HUES6 (cell line): ENCODE results near the gene CMAS.

Source experiments
- H3K27ac ChIP-seq: 2 replicates; pipeline ENCODE4 v1.7.0; 2013; ENCODE audit warnings: low read depth, mild to moderate bottlenecking, low read length, inconsistent platforms
- H3K27me3 ChIP-seq: 2 replicates; pipeline ENCODE4 v1.6.1; 2013; ENCODE audit warnings: low read length; ENCODE audit not compliant: control insufficient read depth, insufficient read depth
- H3K36me3 ChIP-seq: 2 replicates; pipeline ENCODE4 v1.6.1; 2013; ENCODE audit warnings: low read length; ENCODE audit not compliant: control insufficient read depth, insufficient read depth
- H3K4me1 ChIP-seq: 2 replicates; pipeline ENCODE4 v1.6.1; 2013; ENCODE audit warnings: low read length; ENCODE audit not compliant: control insufficient read depth, insufficient read depth
- H3K4me3 ChIP-seq: 2 replicates; pipeline ENCODE4 v1.5.1; 2013; ENCODE audit warnings: low read depth, low read length
- H3K9ac ChIP-seq: one replicate; pipeline ENCODE4 v1.6.1; 2013; ENCODE audit warnings: mild to moderate bottlenecking, low read length
- H3K9me3 ChIP-seq: 2 replicates; pipeline ENCODE4 v1.6.1; 2013; ENCODE audit warnings: low read depth, low read length; ENCODE audit not compliant: control insufficient read depth, insufficient read depth

The CMAS gene

DNA sequence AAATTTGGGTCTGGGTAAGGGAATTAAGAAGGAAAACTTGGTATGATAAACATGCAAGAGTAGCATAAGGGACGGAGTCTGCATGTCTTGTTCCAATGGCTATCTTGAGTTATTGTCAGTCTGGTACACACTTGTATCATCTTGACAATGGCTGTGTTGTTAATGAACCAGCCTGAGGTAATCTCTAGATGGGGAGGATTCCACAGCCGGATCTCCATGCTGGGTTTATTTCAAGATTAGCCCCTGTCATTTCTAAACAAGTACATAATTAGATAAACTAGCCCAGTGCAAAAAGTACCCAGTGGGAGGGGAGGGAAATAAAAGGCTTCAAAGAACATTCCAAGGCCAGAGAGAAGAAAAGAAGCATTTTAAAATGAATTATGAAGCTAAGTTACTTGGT, 16.5 kb upstream of the CMAS start:
- no peaks in the 10 kb centered on the region for H3K4me1 ChIP-seq
- no peak overlapping the region for H3K27ac ChIP-seq
- H3K9me3 ChIP-seq, result 0 out of 2 replicates have a peak, but pooled peaks cover 3% of the 10 kb centered on the region
- H3K4me3 ChIP-seq, result no peak overlapping the region
- H3K36me3 ChIP-seq, result no peaks in the 10 kb centered on the region
- H3K9ac ChIP-seq, result no peak overlapping the region
- H3K27me3 ChIP-seq, result no peaks in the 10 kb centered on the region

DNA sequence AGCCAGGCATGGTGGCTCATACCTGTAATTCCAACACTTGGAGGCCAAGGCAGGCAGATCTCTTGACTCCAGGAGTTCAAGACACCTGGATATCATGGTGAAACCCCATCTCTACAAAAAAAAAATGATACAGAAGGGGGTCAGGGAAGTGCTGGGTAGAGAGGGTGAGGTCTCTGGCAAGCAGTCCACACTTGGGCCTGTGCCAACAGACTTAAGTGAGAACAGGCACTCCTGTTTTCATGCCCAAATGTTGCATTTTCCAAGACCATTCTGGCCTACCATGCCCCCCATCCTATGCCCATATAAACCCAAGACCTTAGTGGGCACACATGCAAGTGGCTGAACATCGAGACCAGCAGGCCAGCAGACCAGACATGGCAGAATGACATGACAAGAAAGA, 16.0 kb upstream of the CMAS start:
- Histone ChIP-seq H3K4me3 (no peak overlapping the region), H3K27ac (no peak overlapping the region), H3K36me3 (no peaks in the 10 kb centered on the region), H3K4me1 (no peaks in the 10 kb centered on the region), H3K9ac (no peak overlapping the region), H3K27me3 (no peaks in the 10 kb centered on the region), H3K9me3 (no peaks in the 10 kb centered on the region)

DNA sequence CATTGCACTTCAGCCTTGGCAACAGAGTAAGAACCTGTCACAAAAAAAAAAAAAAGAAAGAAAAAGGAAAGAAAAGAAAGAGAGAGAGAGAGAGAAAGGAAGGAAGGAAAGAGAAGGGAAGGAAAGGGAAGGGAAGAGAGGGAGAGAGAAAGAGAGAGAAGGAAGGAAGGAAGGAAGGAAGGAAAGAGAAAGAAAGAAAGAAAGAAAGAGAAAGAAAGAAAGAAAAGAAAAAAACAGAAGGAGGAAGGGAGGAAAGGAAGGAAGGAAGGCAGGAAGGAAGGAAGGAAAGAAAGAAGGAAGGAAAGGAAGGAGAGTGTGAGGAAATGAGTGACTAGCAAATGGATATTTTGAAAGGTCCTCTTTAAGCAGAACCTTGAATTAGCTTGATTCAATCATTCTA, 13.3 kb upstream of the CMAS start:
- Histone ChIP-seq H3K9me3 (no peaks in the 10 kb centered on the region), H3K9ac (no peak overlapping the region), H3K4me1 (no peaks in the 10 kb centered on the region), H3K36me3 (no peaks in the 10 kb centered on the region), H3K4me3 (no peak overlapping the region), H3K27ac (no peak overlapping the region), H3K27me3 (no peaks in the 10 kb centered on the region)

DNA sequence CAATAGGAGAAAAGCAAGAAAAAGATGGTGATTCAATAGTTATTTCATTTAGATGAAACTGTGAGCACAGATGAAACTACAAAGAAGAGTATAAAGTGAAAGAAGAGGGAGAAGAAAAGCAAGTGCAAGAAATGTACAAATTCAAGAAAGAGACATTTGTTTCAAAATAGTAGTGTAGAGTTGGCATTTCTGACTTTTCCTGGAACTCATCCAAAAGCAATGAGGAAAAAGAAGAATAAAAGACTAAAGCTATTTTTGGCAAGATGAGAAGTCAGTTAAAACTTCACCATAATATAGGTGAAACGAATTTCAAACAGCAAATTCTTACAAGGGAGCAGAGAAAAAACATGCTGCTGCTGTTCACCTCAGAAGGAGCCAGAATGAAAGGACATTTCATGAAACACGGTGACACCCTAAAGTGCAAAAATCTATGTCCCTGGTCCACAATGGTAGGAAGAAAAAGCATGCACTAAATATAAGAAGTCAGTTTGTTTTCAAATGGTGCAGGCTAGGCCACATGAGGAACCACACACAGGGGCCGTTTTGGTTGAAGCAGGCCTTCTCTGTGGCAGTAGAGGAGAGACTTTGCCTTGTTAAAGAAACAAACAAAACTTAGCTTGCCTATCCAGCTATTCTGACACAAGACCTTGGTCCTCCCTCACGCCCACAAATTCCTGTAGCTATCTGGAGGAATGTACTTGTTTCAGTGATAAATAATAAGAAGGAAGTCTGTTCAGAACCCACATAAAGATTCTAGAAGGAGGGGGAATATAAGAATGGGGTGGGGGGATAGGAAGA, 11.1 kb upstream of the CMAS start:
- no peak overlapping the region for H3K27ac ChIP-seq
- H3K4me3 ChIP-seq, result no peak overlapping the region
- H3K4me1 ChIP-seq, result no peaks in the 10 kb centered on the region
- H3K9ac ChIP-seq, result no peak overlapping the region
- no peaks in the 10 kb centered on the region for H3K27me3 ChIP-seq
- no peaks in the 10 kb centered on the region for H3K36me3 ChIP-seq
- no peaks in the 10 kb centered on the region for H3K9me3 ChIP-seq

DNA sequence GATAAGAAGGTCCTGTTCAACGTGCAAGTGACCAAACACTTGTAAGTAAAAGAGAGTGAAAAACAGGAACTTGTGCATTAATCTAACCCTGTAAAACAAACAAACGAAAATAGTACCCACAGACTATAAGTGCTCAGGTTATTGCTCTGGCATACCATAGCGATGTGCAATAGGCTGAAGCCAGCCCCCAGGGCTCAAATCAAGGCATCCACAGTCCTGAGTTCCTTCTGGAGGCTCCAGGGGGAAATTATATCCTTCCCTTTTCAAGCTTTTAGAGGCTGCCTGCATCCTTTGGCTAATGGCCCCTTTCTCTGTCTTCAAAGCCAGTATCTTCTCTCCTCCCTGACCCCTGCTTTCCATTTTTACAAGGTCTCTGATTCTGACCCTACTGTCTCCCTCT, 8.1 kb upstream of the CMAS start:
- Histone ChIP-seq H3K36me3 (no peaks in the 10 kb centered on the region), H3K27ac (no peak overlapping the region)

DNA sequence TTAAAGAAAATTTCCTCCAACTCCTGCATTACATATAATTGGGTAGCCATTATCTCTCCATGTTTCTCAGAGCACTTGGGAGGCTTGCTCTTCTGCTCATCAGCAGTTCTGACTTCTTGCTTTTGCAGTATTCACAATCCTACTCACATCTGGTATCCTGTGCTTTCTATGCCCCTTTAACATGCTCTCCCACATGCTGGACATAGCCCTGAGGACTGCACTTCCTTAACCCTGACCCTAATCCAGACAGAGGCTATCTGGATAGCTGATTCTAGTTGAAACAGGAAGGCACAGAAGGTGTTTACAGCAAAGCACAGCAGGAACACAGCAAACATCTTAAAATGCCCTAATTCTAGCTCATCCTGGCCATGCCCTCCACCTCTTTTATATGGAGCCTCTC, 7.3 kb upstream of the CMAS start:
- Histone ChIP-seq H3K36me3 (no peaks in the 10 kb centered on the region), H3K4me3 (no peak overlapping the region), H3K27me3 (no peaks in the 10 kb centered on the region), H3K4me1 (no peaks in the 10 kb centered on the region), H3K9ac (no peak overlapping the region), H3K9me3 (no peaks in the 10 kb centered on the region), H3K27ac (no peak overlapping the region)

More for the DNA sequence above, 8.1 kb upstream of the CMAS start:
- Histone ChIP-seq H3K27me3 (no peaks in the 10 kb centered on the region), H3K4me1 (no peaks in the 10 kb centered on the region), H3K9ac (no peak overlapping the region), H3K4me3 (no peak overlapping the region), H3K9me3 (no peaks in the 10 kb centered on the region)

DNA sequence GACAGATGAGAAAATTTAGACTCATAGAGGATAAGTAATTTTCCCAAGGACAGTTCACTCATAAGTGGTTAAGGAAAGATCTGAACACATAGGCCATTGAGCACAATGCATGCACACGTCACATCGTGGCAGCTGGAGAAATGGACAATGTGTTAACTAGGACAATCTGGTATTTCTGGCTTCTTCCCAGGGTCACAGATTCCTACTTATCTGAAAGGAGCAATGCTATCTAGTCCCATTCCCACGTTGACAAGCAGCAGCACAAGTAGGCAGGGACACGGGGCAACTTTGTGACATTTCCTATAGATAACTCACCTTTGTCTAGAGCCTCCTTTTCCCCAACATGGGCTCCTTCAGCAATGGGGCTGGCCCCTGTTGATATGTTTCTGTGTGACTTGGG, 6.7 kb upstream of the CMAS start:
- Histone ChIP-seq H3K4me3 (no peak overlapping the region), H3K4me1 (no peaks in the 10 kb centered on the region), H3K27ac (no peak overlapping the region), H3K9ac (no peak overlapping the region), H3K27me3 (no peaks in the 10 kb centered on the region), H3K9me3 (no peaks in the 10 kb centered on the region), H3K36me3 (no peaks in the 10 kb centered on the region)

DNA sequence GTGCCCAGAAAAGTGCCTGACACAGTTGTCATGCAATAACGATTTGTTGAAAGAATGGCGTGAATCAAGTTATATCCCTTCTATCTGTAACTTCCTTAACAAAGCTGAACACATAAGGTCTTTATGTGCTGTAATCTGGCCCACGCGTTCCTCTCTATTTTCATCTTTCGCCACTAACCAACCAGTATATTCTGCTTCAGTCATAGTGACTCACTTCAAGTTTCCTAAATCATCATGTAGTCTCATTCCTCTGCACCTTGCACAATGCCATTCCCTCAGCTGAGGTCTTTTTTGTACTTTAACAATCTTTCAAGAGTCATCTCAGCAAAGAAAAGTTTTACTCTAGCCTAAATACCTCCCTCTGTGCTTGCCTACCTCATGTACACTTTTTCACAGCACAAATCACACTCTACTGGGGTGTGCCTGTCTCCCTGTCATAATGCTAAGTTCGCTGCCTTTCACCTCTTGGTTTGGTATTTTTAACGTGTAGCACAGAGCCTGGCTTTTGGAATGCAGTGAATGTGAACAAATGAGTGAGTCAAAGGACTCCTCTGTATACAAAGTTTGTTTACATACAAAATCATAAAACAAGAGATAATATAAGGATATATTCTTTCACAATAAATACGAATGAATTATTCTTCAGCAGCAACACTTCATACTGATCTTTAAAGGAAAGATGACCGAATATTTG, 2.9 kb upstream of the CMAS start:
- Histone ChIP-seq H3K4me1 (peaks cover 14% of the 10 kb centered on the region), H3K4me3 (no peak overlapping the region)

DNA sequence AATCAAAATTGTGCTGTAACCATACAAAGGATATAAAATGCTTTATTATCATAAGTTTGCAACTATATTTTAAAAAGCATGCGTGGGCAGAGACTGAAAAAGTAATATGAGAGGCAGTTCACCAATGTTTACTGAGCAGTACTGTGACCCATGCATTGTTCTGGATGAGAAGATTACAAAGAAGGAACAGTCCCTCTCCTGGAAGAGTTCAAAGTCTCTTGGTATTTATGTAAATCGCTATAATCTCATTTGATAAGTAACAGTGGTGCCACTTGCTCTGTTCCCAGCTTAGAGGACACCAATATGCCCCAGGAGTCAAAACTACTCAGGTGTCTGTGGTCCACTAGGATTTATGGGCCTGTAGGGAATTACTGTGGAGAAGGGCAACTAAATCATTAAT, 2.1 kb upstream of the CMAS start:
- Histone ChIP-seq H3K9ac (no peak overlapping the region), H3K27ac (no peak overlapping the region), H3K27me3 (no peaks in the 10 kb centered on the region), H3K9me3 (no peaks in the 10 kb centered on the region), H3K36me3 (0 out of 2 replicates have a peak, but pooled peaks cover 1% of the 10 kb centered on the region), H3K4me3 (no peak overlapping the region), H3K4me1 (peaks cover 23% of the 10 kb centered on the region)

More for the DNA sequence above, 2.9 kb upstream of the CMAS start:
- H3K27me3 ChIP-seq, result no peaks in the 10 kb centered on the region
- H3K36me3 ChIP-seq, result no peaks in the 10 kb centered on the region
- no peaks in the 10 kb centered on the region for H3K9me3 ChIP-seq
- no peak overlapping the region for H3K9ac ChIP-seq
- no peak overlapping the region for H3K27ac ChIP-seq

DNA sequence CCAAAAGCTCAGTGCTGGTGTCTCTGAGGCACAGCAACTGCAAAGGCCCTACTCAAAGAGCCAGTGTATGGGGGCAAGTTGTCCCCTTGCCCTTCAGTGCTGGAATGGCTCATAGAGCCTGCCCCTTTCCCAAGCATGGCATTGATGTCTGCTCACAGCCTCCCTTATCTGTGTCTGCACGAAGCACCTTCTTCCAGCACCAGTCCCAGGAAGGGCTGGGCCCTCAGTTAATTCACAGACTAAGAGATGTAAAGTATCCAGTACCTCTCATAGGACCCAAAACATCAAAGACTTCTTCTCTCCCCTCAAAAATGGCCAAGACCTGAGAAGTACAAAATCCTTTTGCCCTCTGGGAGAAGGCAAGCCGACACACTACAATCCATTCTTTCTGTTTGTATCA, 1.6 kb upstream of the CMAS start:
- H3K9ac ChIP-seq, result no peak overlapping the region
- H3K4me1 ChIP-seq, result peaks cover 24% of the 10 kb centered on the region
- no peaks in the 10 kb centered on the region for H3K27me3 ChIP-seq
- H3K9me3 ChIP-seq, result no peaks in the 10 kb centered on the region
- H3K4me3 ChIP-seq, result no peak overlapping the region
- no peak overlapping the region for H3K27ac ChIP-seq
- 0 out of 2 replicates have a peak, but pooled peaks cover 5% of the 10 kb centered on the region for H3K36me3 ChIP-seq

DNA sequence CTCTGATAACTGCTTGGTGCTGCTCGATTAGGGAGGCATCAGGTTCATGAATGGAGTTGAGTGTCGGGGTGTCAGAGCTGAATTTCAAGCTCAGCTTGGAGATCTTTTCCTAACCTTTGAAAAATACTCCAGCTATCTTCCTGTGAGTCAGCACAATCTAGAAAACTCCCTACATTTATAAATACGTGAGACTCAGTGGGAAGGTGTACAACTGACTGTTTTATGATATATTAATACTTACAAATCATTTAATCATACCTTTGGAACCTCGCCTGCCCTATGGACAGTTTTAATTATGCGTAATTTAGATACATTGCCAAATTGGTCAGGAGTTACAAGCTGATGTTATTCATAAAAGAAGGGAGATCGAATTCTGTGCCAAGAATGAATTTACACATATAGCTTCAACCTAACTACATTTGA, 961 bp downstream of the CMAS start:
- Histone ChIP-seq H3K9ac (peak overlapping the region; percentile 90), H3K9me3 (no peaks in the 10 kb centered on the region), H3K27ac (peak overlapping the region; percentile 91), H3K4me3 (peak overlapping the region; percentile 95), H3K4me1 (peaks cover 24% of the 10 kb centered on the region), H3K27me3 (no peaks in the 10 kb centered on the region), H3K36me3 (0 out of 2 replicates have a peak, but pooled peaks cover 5% of the 10 kb centered on the region)
